ENCODE data around the gene TNNT3. TPM values are rescaled to one million over a fixed set of nuclear protein-coding genes. Genes with fewer than 3 reads are reported as not detected.

TNNT3 gene
- total and polyA plus RNA-seq, 2 of the 4 experiments (the other 2 are of a cell fraction): not detected

- CTCF ChIA-PET: no interaction called here
- Histone ChIP-seq H2BK20ac (ENCODE audit: low read depth, low read length) (no peak overlapping the region), H3K56ac (ENCODE audit: extremely low read depth, insufficient read depth, low read length) (no peak overlapping the region), H3K4ac (ENCODE audit: low read depth, low read length) (no peak overlapping the region), H3K79me1 (ENCODE audit: low read depth in 1 of 2, low read length in 2 of 2) (no peaks in the 10 kb centered on the region), H3K14ac (replicated peaks; ENCODE audit: low read depth, low read length) (no peak overlapping the region), H3K4me3 (ENCODE audit: insufficient read depth, low read depth, low read length) (no peak overlapping the region), H2AK5ac (ENCODE audit: low read depth, low read length) (no peak overlapping the region), H3K4me1 (ENCODE audit: control insufficient read depth, insufficient read depth, low read length) (peaks cover 1% of the 10 kb centered on the region; the same call in 1 of the 2 replicates), H2AFZ (replicated peaks; ENCODE audit: low read length, poor library complexity) (no peak overlapping the region), H3K27ac (ENCODE audit: insufficient read depth, low read length) (no peak overlapping the region), H3K27me3 (ENCODE audit: control insufficient read depth, insufficient read depth, low read length) (peaks cover 22% of the 10 kb centered on the region; the same call in 1 of the 2 replicates), H2BK5ac (ENCODE audit: low read depth, low read length, poor library complexity, severe bottlenecking) (no peak overlapping the region), H3K4me2 (ENCODE audit: low read depth, low read length) (no peak overlapping the region), H2BK15ac (ENCODE audit: low read depth, low read length) (no peak overlapping the region), H3K9ac (ENCODE audit: low read depth, low read length) (no peak overlapping the region), H3K23ac (ENCODE audit: low read depth, low read length) (no peak overlapping the region), H4K8ac (ENCODE audit: low read depth in 2 of 2, low read length in 2 of 2) (no peak overlapping the region), H3K36me3 (ENCODE audit: control insufficient read depth, insufficient read depth, low read length) (no peaks in the 10 kb centered on the region), H3K9me1 (ENCODE audit: insufficient read depth, low read length) (no peaks in the 10 kb centered on the region), H4K91ac (ENCODE audit: insufficient read depth, low read depth, low read length) (no peak overlapping the region), H2BK120ac (ENCODE audit: low read depth, low read length) (no peak overlapping the region), H4K20me1 (ENCODE audit: insufficient read depth, low read length) (no peaks in the 10 kb centered on the region), H3K18ac (ENCODE audit: low read depth, low read length) (no peak overlapping the region), H3K9me3 (ENCODE audit: control insufficient read depth, insufficient read depth, low read length) (no peaks in the 10 kb centered on the region), H4K5ac (ENCODE audit: low read depth, low read length) (no peak overlapping the region), H2AK9ac (replicated peaks; ENCODE audit: low read depth, low read length, poor library complexity) (no peak overlapping the region)
- in situ Hi-C loops (cut with MboI; ENCODE audit: low sequenced_read_pairs) (no loop called here), dilution Hi-C loops (cut with HindIII; ENCODE audit: low sequenced_read_pairs, unreplicated experiment) (no loop called here), intact Hi-C loops (cut with micrococcal nuclease) (no loop called here)
- no CpG with 5 or more reads among the region's 15 CpGs for WGBS, 2 experiments (ENCODE audit: extremely low coverage in 2 of 2, insufficient read length in 1 of 2)
- POLR2A ChIA-PET (ENCODE audit: unreplicated experiment): no interaction called here
- BruUV-seq (replicated peaks): no TSS peak
- DNase-seq: no peak
- no peak for ATAC-seq (ENCODE audit: low read depth)
- no peak for TF ChIP-seq FOS (IDR thresholded peaks at IDR 0.05; ENCODE audit: low read depth, low read length)
- TF ChIP-seq CEBPB (IDR thresholded peaks at IDR 0.05; ENCODE audit: low read depth, low read length): no peak
- TF ChIP-seq NFE2L2 (IDR thresholded peaks at IDR 0.05; ENCODE audit: low read depth, low read length): no peak
- no peak for TF ChIP-seq MXI1 (IDR thresholded peaks at IDR 0.05; ENCODE audit: borderline replicate concordance, low read depth, low read length)
- no peak for TF ChIP-seq BHLHE40 (IDR thresholded peaks at IDR 0.05; ENCODE audit: low read depth, low read length)
- no peak for TF ChIP-seq ELK1 (IDR thresholded peaks at IDR 0.05; ENCODE audit: borderline replicate concordance, low read depth, low read length)
- no peak for TF ChIP-seq CHD1 (IDR thresholded peaks at IDR 0.05; ENCODE audit: low read depth, low read length)
- TF ChIP-seq RAD21 (IDR thresholded peaks at IDR 0.05; ENCODE audit: low read length): no peak
- no peak for TF ChIP-seq RFX5 (IDR thresholded peaks at IDR 0.05; ENCODE audit: low read depth, low read length)
- no peak for TF ChIP-seq POLR2A (IDR thresholded peaks at IDR 0.05; ENCODE audit: low read depth, low read length)
- no peak for TF ChIP-seq MAFK (IDR thresholded peaks at IDR 0.05; ENCODE audit: low read depth, low read length)
- TF ChIP-seq SMC3 (IDR thresholded peaks at IDR 0.05; ENCODE audit: low read depth, low read length): no peak
- TF ChIP-seq CTCF (conservative IDR thresholded peaks at IDR 0.05; ENCODE audit: low read depth, low read length): no peak
- TF ChIP-seq RCOR1 (IDR thresholded peaks at IDR 0.05; ENCODE audit: insufficient replicate concordance, low read length): no peak
- TF ChIP-seq, protein P1, sequence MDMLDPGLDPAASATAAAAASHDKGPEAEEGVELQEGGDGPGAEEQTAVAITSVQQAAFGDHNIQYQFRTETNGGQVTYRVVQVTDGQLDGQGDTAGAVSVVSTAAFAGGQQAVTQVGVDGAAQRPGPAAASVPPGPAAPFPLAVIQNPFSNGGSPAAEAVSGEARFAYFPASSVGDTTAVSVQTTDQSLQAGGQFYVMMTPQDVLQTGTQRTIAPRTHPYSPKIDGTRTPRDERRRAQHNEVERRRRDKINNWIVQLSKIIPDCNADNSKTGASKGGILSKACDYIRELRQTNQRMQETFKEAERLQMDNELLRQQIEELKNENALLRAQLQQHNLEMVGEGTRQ (IDR thresholded peaks at IDR 0.05; ENCODE audit: low read depth, low read length): no peak
- no peak for TF ChIP-seq MAZ (IDR thresholded peaks at IDR 0.05; ENCODE audit: borderline replicate concordance, low read depth, low read length)
These were observed 48.0 kb upstream of the TNNT3 start for GRCh38 chr11:1871531-1871930.

All from IMR-90 (cell line).